Spleen (tissue), 11 donors: ENCODE data around the gene RGS10. TPM values are rescaled to one million over a fixed set of nuclear protein-coding genes. Genes with fewer than 3 reads are reported as not detected.
A peak's percentile ranks its signal among the peaks of the same experiment; 100 is the strongest.
"Not testable (repeated sequence)": the region's sequence is repeated elsewhere in the genome, so short reads cannot be mapped to it uniquely, and the experiment has no call there.

Source experiments
- DNase-seq: peaks from one replicate; pipeline ENCODE4 v3.0.0-alpha.2; 2020
- H3K27ac ChIP-seq, 8 donors: fragments of 200-600 bp; sonication (generic) in 7 of 8; 1 replicate in 4 of 8; 2 replicates in 4 of 8; pipeline versions ENCODE4 v1.5.0 to v1.8.0; 2016 to 2021; ENCODE audit warnings: inconsistent platforms in 4 of 8, mild to moderate bottlenecking in 4 of 8, moderate library complexity in 1 of 8
- H3K27me3 ChIP-seq, 7 donors: fragments of 200-600 bp; sonication (generic) in 6 of 7; replicated peaks in 1 of 7; 1 replicate in 4 of 7; 2 replicates in 3 of 7; pipeline versions ENCODE4 v1.5.0 to v1.8.0; 2016 to 2021; ENCODE audit warnings: inconsistent platforms in 3 of 7, mild to moderate bottlenecking in 1 of 7
- H3K36me3 ChIP-seq, 6 donors: fragments of 200-600 bp; sonication (generic) in 5 of 6; 1 replicate in 4 of 6; 2 replicates in 2 of 6; pipeline versions ENCODE4 v1.5.0 to v1.8.0; 2016 to 2021; ENCODE audit warnings: inconsistent platforms in 2 of 6
- H3K4me1 ChIP-seq, 6 donors: fragments of 200-600 bp; sonication (generic) in 5 of 6; 1 replicate in 3 of 6; 2 replicates in 3 of 6; pipeline versions ENCODE4 v1.5.0 to v1.8.0; 2016 to 2021; ENCODE audit warnings: inconsistent platforms in 3 of 6
- H3K4me3 ChIP-seq, 8 donors: fragments of 200-600 bp; sonication (generic) in 7 of 8; 1 replicate in 4 of 8; 2 replicates in 4 of 8; pipeline versions ENCODE4 v1.5.0 to v1.8.0; 2016 to 2021; ENCODE audit warnings: inconsistent platforms in 4 of 8, mild to moderate bottlenecking in 4 of 8, moderate library complexity in 2 of 8
- H3K9me3 ChIP-seq, 8 donors: fragments of 200-600 bp; sonication (generic) in 7 of 8; 1 replicate in 4 of 8; 2 replicates in 4 of 8; pipeline versions ENCODE4 v1.5.0 to v1.8.0; 2016 to 2021; ENCODE audit warnings: inconsistent platforms in 4 of 8
- POLR2A ChIP-seq, 3 donors: fragments of 450-650 bp; IDR thresholded peaks; one replicate each; pipeline ENCODE4 v1.5.1; 2017; ENCODE audit warnings: antibody characterized with exemption in 3 of 3, mild to moderate bottlenecking in 1 of 3
- POLR2AphosphoS5 ChIP-seq, 3 donors: sonication (generic); formaldehyde crosslinking; IDR thresholded peaks; one replicate each; pipeline ENCODE4 v1.5.1; 2017; ENCODE audit warnings: antibody characterized with exemption in 3 of 3
- WGBS, 5 donors: extraction: QIAGEN DNeasy Blood & Tissue Kit in 3 of 5; methylation state at CpG; one replicate each; pipeline versions ENCODE4 v1.1.5 to v1.1.7; 2013 to 2018; 5-methylcytosine and 5-hydroxymethylcytosine counted together
- intact Hi-C: fragments of 100-400 bp; cut with DNase I; formaldehyde crosslinking; loops from one replicate; pipeline ENCODE4 v1.15.0; 2023; ENCODE audit warnings: low total_unique reads
- polyA plus RNA-seq, 3 donors: library from polyadenylated mRNA; stranded (reverse); fragments of 200-250 nt; gene quantifications; one replicate each; pipeline ENCODE4 v1.2.1, GENCODE V29; 2013
- total RNA-seq, 7 donors: library from RNA; depleted of rRNA in 3 of 7; stranded (reverse); fragments of >200 nt in 3 of 7; fragmentation: NEBNext Ultra II Directional in 4 of 7; extraction: Animal tissue kit (Norgen Biotek cat#: 25700) in 4 of 7; gene quantifications; one replicate each; pipeline versions ENCODE4 v1.1.0 to v1.2.1, GENCODE V29; 2016 to 2021
- TF ChIP-seq, protein P1 (sequence below), 11 experiments: fragments of 200-600 bp in 7 of 11; fragments of 450-650 bp in 4 of 11; sonication (generic) in 4 of 11; IDR thresholded peaks in 8 of 11; conservative IDR thresholded peaks in 3 of 11; 1 replicate in 7 of 11; 2 replicates in 4 of 11; pipeline versions ENCODE4 v1.4.0 to v1.8.0; 2016 to 2021; ENCODE audit warnings: antibody characterized with exemption in 11 of 11, inconsistent platforms in 4 of 11, mild to moderate bottlenecking in 1 of 11
- donor health status: healthy with polysubstance abuse.
- donor health status: DM: no; HTN: no; CAD: no; lungs with moderate emphysema.
- donor health status: DM: no; HTN: no; CAD: no.
- donor health status: Bipolar disorder and iron deficiency.
- donor health status: healthy.
- donor health status: DM: no; HTN: no; CAD: no.
- donor health status: DM: yes; HTN: yes; CAD: no.

Gene RGS10
- total and polyA plus RNA-seq, 10 donors: 29.1 to 127 (median 49.6) TPM

DNA sequence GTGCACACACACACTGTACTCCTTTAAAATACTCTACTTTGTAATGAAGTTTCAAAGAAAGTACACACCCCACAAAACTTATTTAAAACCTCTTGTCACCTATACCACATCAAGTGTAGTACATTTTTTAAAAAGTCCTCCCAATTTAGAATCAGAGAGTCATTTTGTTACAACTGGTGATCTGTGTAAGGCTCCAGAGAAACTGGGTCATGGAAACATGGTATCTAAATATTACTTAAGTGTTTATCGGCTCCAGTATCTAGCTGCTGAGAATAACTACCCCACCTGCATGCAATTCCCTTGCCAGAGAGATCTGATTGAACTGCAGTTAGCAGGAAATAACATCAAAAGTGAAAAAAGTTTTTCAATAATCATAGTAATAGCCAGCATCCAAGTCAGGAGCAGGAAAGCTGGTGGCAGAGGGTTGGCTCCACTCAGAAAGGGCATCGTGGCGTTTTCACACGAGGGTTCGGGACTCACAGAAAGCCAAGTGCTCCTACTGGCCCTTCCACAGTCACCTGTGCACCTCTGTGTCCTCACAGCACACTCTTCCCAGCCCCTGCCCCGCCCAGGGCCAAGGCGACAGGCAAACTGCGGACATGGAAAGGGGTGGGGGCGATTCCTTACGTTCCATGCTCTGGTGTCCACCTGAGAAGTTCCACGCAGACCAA is 6.5 kb downstream of the RGS10 start:
- peak overlapping the region in 2 of 8 donors; percentile 21 to 58 for H3K27ac ChIP-seq
- no peak for TF ChIP-seq POLR2A (IDR thresholded peaks at IDR 0.05)
- TF ChIP-seq, protein P1, sequence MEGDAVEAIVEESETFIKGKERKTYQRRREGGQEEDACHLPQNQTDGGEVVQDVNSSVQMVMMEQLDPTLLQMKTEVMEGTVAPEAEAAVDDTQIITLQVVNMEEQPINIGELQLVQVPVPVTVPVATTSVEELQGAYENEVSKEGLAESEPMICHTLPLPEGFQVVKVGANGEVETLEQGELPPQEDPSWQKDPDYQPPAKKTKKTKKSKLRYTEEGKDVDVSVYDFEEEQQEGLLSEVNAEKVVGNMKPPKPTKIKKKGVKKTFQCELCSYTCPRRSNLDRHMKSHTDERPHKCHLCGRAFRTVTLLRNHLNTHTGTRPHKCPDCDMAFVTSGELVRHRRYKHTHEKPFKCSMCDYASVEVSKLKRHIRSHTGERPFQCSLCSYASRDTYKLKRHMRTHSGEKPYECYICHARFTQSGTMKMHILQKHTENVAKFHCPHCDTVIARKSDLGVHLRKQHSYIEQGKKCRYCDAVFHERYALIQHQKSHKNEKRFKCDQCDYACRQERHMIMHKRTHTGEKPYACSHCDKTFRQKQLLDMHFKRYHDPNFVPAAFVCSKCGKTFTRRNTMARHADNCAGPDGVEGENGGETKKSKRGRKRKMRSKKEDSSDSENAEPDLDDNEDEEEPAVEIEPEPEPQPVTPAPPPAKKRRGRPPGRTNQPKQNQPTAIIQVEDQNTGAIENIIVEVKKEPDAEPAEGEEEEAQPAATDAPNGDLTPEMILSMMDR (IDR thresholded peaks at IDR 0.05 in 8 of 11, conservative IDR thresholded peaks at IDR 0.05 in 3 of 11): no peak
- TF ChIP-seq POLR2AphosphoS5 (IDR thresholded peaks at IDR 0.05): no peak
- no peak overlapping the region for H3K4me3 ChIP-seq
- DNase-seq: no peak
- H3K36me3 ChIP-seq: no peaks in the 10 kb centered on the region
- intact Hi-C loops: no loop called here
- peaks cover 0 to 88% (median 27%) of the 10 kb centered on the region in 6 donors for H3K4me1 ChIP-seq
- H3K9me3 ChIP-seq: no peaks in the 10 kb centered on the region
- no peaks in the 10 kb centered on the region for H3K27me3 ChIP-seq
- WGBS, 5 donors: 87 to 93% (median 89%) methylated on average over 11 of the region's 11 CpGs

DNA sequence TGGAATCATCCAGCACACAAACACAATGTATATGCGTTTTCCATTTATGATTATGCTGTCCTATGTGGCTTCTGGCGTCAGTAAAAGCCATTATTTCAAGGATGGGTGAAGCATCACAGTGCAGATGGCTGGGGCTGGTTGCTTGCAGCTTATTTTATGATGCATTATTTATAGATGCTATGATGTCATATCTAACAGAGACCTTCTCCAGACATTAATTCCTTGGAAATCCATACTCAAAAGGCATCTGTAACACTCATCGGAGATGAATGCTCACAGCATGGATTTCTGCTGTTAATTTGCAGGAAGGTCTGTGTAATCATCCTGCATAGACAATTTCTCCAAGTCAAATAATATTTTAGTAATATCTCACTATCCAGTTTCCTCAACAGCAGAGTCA is 7.2 kb downstream of the RGS10 start:
- H3K27ac ChIP-seq: no peak overlapping the region
- intact Hi-C loops: no loop called here

DNA sequence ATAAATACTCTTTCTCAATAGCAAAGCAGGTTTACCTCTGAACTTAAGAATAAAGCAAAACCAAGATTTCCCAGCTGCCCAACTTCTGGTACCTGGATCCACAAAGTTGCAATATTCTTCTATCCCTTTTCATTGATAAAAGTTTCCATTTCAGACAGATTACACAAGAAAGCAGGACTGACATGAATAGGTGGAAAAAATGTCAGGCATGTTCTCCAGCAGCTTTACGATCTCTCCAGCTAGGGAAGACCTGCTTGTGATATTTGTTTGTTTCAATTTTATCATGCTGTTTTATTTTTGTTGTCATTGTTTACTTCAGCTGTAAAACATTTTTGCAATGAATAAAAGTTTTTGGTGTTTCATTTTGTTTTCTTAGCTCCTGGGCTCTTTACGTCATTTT is 9.0 kb downstream of the RGS10 start:
- WGBS, 5 donors: 92 to 99% (median 96%) methylated on average over 2 of the region's 2 CpGs
- Histone ChIP-seq H3K27ac (no peak overlapping the region), H3K27me3 (no peaks in the 10 kb centered on the region), H3K4me3 (no peak overlapping the region), H3K9me3 (no peaks in the 10 kb centered on the region), H3K4me1 (peaks cover 0 to 63% (median 10%) of the 10 kb centered on the region in 6 donors), H3K36me3 (no peaks in the 10 kb centered on the region)
- DNase-seq: no peak
- TF ChIP-seq, protein P1 (IDR thresholded peaks at IDR 0.05 in 8 of 11, conservative IDR thresholded peaks at IDR 0.05 in 3 of 11): no peak
- TF ChIP-seq POLR2AphosphoS5 (IDR thresholded peaks at IDR 0.05): no peak
- TF ChIP-seq POLR2A (IDR thresholded peaks at IDR 0.05): no peak
- intact Hi-C loops: no loop called here

More for the DNA sequence above, 7.2 kb downstream of the RGS10 start:
- no peaks in the 10 kb centered on the region for H3K9me3 ChIP-seq
- TF ChIP-seq POLR2AphosphoS5 (IDR thresholded peaks at IDR 0.05) (no peak), POLR2A (IDR thresholded peaks at IDR 0.05) (no peak)
- TF ChIP-seq, protein P1 (IDR thresholded peaks at IDR 0.05 in 8 of 11, conservative IDR thresholded peaks at IDR 0.05 in 3 of 11): no peak
- WGBS, 5 donors: 85 to 96% (median 92%) methylated on average over 3 of the region's 3 CpGs
- peaks cover 0 to 81% (median 21%) of the 10 kb centered on the region in 6 donors for H3K4me1 ChIP-seq
- no peak overlapping the region for H3K4me3 ChIP-seq
- DNase-seq: no peak
- H3K27me3 ChIP-seq: no peaks in the 10 kb centered on the region
- no peaks in the 10 kb centered on the region for H3K36me3 ChIP-seq

DNA sequence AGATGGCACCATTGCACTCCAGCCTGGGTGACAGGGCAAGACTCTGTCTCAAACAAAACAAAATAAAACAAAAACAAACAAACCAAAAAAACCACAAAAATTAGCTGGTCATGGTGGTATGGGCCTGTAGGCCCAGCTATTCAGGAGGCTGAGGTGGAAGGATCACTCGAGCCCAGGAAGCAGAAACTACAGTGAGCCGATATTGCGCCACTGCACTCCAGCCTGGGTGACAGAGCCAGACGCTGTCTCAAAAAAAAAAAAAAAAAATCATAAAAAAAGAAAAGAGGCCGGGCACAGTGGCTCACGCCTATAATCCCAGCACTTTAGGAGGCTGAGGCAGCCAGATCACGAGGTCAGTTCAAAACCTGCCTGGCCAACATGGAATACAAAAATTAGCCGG is 9.7 kb downstream of the RGS10 start:
- H3K27me3 ChIP-seq, H3K36me3 ChIP-seq, H3K4me3 ChIP-seq, H3K9me3 ChIP-seq, DNase-seq, H3K27ac ChIP-seq, intact Hi-C loops: not testable (repeated sequence)
- WGBS, 5 donors: 71 to 88% (median 80%) methylated on average over 8 of the region's 8 CpGs
- peaks cover 0 to 56% (median 5%) of the 10 kb centered on the region in 6 donors for H3K4me1 ChIP-seq

DNA sequence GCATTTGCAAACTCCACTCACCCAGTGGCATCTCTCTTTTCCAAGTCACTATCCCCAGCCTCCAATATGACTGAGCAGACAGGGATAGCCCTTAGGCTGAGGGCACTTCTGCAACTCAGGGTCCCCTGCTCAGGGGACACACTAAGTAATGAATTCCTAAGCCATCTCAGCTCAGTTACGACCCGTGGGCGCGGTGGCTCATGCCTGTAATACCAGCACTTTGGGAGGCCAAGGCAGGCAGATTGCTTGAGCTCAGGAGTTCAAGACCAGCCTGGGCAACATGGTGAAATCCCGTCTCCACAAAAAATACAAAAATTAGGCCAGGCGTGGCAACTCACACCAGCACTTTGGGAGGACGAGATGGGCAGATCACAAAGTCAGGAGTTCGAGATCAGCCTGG is 10.3 kb downstream of the RGS10 start:
- intact Hi-C loops, H3K4me3 ChIP-seq, H3K36me3 ChIP-seq, H3K27ac ChIP-seq, DNase-seq, H3K9me3 ChIP-seq, H3K27me3 ChIP-seq: not testable (repeated sequence)
- peaks cover 0 to 51% (median 2%) of the 10 kb centered on the region in 6 donors for H3K4me1 ChIP-seq
- 85 to 98% (median 90%) methylated on average over 5 to 8 of the region's 8 CpGs for WGBS, 5 donors
